GM19397 (cell line): Measurements from ENCODE around the gene CEMIP2.

Experiments used
- ATAC-seq: cut with Tn5 transposase; IDR thresholded peaks from one replicate; pipeline ENCODE4 v1.9.1; 2021; ENCODE audit warnings: mild to moderate bottlenecking, moderate library complexity; ENCODE audit not compliant: unreplicated experiment

CEMIP2 gene

GRCh38 chr9:71778085-71778484 lies 9.8 kb upstream of the CEMIP2 start:
- no peak for ATAC-seq

GRCh38 chr9:71774920-71775319 lies 6.6 kb upstream of the CEMIP2 start:
- ATAC-seq: peak; percentile 89

DNA sequence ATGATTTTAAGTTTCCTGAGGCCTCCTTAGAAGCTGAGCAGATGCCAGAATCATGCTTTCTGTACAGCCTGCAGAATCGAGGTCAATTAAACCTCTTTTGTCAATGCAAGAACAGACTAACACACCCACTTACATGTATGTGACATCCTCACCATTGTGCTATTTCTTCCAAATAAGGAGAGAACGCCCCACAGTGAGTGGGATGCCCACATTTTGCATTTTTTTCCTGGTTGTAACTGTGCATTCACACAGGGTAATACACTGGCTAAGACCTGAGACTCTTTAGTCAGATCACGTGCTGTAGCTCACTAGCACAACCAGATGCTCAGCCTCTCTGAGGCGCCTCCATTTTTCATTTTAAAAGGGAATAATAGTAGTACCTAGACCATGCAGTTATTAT lies 4.4 kb upstream of the CEMIP2 start:
- no peak for ATAC-seq

DNA sequence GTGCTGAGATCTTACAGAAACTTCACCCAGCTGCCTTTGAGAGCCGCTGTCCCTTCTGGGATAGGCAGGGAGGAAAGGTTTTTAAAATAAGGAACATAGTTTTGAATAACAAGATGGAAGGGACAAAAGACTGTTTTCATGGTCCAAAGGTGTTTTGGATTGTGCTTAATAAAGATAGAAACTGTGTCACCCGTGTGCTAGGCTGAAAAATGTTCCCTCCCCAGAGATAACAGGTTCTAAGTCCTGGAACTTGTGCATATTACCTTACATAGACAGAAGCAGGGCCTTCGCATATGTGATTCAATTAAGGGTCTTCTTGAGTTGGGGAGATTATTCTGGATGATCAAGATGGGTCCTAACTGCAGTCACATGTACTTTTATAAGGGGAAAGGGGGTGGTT lies 1.9 kb upstream of the CEMIP2 start:
- ATAC-seq: no peak

DNA sequence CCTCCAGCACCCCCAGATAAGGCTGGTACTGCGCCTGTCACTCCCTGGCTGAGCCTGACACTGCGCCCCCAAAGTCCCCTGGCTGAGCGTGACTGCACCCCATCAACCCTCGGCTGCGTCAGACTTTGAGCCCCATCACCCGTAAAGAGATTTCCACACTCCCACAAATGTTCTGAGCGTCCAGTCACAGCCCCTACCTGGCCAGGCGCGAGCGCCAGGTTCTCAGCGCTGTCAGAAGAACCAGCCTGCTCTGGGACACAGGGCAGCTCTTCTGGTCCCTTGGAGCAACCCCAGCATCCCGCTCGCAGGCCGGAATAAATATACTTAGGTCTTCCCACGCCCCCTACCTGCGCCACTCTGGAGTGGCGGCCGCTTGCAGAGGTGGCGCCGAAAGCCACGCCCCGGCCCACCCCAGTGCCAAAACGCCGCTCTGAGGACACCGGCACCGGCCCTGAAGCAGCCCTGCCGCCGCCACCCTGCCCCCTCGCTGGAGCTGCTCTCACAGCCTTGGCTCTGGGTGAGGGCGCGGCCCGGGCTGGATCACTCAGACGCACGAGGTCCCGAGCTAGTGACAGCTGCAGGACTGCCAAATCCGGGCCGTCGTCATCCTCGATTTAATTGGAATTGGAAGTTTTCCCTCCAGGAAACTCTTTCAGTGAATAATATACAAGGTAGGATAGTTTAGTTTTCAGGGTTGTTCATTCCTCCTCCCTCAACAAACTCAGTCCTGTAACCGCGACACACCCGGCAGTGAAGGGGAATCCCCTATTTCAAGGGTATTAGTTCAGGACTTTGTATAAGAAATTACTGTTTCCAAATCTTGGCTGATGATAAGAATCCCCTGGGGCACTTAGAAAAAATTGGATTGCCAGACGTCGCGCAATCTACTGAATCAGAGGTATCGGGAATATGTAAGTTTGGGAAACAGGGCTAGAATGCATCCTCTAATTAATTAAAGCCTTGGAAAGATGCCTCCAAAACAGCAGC lies 1.2 kb upstream of the CEMIP2 start:
- peak; percentile 41 for ATAC-seq

DNA sequence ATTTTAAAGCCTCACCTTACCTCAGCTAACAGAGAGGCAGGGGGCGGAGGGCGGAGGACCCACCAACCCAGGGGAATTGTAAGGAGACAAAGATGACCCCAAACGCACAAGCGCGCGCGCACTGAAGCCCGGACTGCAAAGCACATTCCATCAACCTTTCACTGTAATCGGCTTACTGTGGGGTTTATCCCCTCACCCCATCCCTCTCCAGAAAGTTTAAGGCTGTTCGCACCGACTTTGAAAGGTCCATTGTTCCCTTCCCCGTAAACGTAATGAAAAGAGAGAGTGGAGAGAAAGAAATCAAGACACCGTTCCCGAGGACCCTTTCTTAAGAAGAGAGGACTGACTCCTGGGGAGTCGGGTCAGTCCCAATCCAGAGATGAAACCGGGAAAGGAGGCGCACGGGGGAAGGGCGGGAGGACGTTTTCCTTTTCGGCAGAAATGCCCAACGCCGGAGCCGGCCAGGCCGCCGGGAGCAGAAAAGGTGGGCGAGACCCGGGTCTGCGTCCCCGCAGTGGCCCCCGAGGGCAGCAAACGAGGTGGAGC lies 464 bp downstream of the CEMIP2 start:
- ATAC-seq: no peak

DNA sequence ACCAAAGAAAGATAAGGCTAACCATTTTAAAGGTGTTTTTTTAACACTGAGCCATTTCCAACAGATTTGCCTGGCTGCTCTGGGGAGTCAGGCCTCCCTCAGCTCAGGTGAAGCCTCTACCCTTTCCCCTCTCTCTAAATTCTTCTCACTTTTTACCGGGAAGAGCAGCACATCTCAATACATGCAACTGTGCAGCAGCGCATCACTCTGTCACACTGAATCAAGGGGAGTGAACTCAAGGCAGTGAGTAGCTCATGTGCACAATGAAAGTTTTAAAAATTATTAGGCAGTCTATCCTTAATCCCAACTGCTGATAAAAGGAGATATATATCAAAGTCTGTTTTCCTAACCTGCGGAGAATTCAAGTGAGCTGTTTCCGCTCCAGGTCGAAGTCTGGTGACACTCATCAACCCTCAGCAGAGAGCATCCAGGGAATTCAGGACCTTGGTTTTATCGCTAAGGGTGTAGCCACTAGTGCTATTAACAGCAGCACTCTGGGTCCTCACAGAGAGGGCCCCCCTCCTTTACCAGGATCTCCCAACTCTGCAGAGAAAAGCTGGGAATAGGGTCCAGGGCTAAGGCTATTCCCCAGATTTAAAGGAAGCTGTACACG lies 1.0 kb downstream of the CEMIP2 start:
- ATAC-seq: no peak

- ATAC-seq: no peak
Observed at GRCh38 chr9:71766663-71767062, 1.6 kb downstream of the CEMIP2 start.

GRCh38 chr9:71765693-71766092 lies 2.6 kb downstream of the CEMIP2 start:
- no peak for ATAC-seq

DNA sequence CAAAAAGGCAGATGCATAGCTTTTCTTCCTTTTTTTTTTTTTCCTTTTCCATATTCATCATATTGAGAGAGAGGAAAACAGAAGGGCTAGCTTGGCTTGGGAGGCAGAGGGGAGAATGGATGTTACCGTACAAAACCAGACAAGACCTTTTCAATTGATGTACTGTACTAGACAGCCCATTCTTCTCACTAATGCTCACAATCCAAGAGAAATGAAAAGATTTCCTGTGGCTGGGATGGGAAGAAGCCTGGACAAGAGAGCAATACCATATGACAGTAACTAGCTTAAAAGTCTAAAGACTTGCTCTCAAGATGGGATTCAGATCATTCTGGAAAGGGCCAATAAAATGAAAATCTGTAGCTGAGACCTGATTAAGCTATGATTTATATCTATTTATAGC lies 3.4 kb downstream of the CEMIP2 start:
- no peak for ATAC-seq

DNA sequence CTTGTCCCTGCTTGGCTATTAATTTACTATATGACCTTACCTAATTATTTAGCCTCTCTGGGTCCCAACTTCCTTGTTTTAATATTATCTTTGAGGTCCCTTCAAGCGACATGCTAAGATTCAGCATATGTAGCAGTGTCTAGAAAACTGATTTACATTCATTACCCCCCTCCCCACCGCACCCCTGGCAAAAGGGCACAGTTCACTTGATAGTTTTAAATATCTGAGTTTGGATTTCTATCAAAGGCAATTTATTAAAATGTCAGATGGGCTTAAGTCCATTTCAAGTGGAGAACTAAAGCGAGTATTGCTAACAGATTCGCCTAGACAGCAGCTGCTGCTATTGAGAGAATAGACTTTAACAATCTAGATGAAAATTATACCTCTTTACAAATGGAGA lies 3.9 kb downstream of the CEMIP2 start:
- no peak for ATAC-seq

GRCh38 chr9:71763832-71764231 lies 4.5 kb downstream of the CEMIP2 start:
- no peak for ATAC-seq

GRCh38 chr9:71762900-71763653 lies 5.2 kb downstream of the CEMIP2 start:
- ATAC-seq: no peak

GRCh38 chr9:71761938-71762353 lies 6.4 kb downstream of the CEMIP2 start:
- no peak for ATAC-seq

- no peak for ATAC-seq
Observed at GRCh38 chr9:71760901-71761300, 7.4 kb downstream of the CEMIP2 start.

- no peak for ATAC-seq
Observed at GRCh38 chr9:71758785-71759184, 9.5 kb downstream of the CEMIP2 start.

DNA sequence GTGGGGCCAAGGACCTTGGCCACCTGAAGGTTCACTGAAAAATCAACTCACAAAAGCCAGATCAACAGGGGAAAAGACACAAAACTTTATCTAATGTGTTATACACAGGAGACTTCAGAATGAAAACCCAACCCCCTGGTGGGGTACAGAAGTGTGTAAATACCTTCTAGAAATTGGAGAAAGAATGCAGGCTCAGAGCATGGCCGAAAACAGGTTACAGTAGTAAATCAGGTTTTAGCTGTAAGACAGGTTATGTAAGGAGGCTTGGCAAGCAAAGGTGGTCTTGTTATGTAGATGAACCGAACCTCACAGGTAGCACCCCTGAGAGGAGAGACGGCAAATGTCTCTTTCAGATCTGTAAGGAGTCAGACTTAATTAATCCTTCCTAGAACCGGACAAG lies 10.0 kb downstream of the CEMIP2 start:
- no peak for ATAC-seq

GRCh38 chr9:71756753-71757152 lies 11.6 kb downstream of the CEMIP2 start:
- ATAC-seq: no peak

DNA sequence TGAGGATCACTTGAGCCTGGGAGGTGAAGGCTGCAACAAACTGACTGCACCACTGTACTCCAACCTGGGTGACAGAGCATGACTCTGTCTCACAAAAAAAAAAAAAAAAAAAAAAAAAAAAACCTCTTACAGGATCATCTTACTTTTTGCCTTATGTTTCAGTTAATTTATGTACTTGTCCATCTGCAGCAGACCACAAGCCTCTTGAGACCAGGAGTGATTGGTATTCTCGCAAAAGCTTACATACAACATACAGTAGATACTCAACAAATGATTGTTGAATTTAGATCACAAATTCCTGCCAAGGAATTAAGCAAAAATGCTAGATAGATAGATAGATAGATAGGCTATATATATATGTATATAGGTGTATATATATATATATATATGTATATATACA lies 12.4 kb downstream of the CEMIP2 start:
- no peak for ATAC-seq

DNA sequence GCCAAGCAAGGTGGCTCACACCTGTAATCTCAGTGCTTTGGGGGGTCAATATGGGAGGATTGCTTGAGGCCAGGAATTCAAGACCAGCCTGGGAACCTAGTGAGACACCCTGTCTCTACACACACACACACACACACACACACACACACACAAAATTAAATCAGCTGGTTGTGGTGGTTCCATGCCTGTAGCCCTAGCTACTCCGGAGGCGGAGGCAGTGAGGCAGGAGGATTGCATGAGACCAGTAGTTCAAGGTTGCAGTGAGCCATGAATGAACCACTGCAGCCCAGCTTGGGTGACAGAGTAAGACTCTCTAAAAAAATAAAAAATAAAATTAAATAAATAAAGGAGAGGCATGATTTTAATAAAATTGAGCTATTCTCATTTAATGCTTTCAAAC lies 13.1 kb downstream of the CEMIP2 start:
- no peak for ATAC-seq

DNA sequence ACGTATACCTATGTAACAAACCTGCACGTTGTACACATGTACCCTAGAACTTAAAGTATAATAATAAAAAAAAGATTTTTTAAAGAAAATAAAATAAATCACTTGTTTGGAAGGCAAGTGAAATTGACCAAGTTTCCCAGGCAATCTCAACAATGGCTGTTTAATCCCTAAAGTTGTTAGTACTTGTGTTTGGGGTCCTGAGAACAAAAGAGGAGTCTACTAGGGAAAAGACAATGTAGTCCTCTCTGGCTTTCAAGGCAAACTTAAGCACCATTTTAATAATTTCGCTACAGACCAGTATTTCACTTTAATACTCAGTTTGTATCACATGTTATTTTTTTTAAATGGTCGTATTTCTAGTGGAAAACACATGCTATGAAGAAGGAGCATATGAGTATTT lies 14.2 kb downstream of the CEMIP2 start:
- ATAC-seq: no peak
